CD4-positive, alpha-beta T cell treated with Interleukin-21 for 1 hour (primary cell): ENCODE measurements around the gene NSG1.
A peak's percentile ranks its signal among the peaks of the same experiment; 100 is the strongest.
"Not testable (repeated sequence)": the region's sequence is repeated elsewhere in the genome, so short reads cannot be mapped to it uniquely, and the experiment has no call there.

Experiments used
- DNase-seq: peaks from one replicate; pipeline ENCODE4 v3.0.0-alpha.2; 2020

Gene NSG1

DNA sequence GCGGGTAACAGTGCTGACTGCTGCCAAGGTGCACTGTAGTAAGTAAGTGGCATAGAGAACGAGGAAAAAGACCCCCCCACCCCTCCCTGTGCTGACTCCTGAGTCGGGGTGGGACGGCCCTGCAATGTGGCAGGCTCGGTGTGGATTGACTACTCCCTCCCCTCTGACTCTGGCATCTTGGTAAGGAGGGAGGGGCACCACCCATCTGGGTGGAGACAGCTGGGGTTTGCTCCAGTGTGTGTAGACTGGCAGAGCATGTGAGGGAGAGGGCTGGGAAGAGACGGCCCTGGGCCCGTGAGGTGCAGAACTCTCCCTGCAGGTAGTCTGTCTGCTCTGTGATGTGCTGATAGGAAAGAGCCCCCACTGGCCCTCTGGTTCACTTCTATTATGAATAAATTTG, 31.0 kb downstream of the NSG1 start:
- DNase-seq = no peak

DNA sequence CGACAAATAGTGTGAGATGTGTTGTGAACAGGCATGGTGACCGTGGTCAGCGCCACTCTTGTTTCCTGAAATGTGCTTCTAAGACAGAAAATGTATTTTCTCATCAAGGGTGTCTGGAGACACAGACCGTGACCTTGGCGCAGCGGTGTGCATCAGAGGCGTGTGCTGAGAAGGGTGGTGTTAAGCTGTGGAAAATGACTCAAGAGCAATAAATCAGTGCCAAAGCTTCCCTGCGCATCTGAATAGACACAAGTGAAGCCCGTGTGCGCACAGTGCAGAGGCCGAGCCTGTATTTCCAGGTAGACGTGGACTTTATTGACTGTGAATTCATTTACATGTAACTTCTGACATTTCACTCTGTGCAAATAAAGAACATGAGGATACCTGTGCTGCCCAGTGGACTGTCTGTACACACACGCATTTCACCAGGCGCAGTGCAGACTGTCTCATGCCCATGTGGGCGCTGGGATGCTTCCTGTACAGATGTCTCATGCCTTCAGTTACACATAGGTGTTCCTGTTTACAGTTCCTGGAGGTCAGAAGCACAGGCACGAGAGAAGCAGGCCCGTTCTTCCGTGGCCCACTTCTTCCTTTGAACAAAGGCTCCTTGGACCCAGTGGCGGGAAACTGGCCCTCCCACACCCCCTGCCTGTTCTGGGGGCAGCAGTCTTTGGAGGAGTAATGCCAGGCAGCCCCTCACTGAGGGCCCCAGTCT, 31.9 kb downstream of the NSG1 start:
- no peak for DNase-seq

DNA sequence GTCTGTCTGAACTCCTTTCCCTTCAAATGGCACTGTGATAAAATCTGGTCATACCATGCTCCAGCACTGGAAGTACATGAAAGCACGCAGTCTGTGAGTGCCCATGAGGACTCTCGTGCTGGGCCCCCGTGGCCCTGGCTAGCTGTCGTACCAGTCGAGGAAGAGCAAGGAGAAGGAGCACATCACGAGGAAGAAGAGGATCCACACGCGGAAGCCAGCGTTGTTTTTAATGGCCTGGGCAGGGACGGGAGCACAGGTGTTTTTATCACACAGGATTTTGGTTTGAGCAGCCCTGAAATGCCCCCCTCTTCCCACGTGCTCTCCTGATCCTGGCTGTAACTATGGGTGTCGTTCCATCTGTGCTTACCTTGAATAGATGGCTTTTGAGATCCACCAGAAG, 33.0 kb downstream of the NSG1 start:
- no peak for DNase-seq

DNA sequence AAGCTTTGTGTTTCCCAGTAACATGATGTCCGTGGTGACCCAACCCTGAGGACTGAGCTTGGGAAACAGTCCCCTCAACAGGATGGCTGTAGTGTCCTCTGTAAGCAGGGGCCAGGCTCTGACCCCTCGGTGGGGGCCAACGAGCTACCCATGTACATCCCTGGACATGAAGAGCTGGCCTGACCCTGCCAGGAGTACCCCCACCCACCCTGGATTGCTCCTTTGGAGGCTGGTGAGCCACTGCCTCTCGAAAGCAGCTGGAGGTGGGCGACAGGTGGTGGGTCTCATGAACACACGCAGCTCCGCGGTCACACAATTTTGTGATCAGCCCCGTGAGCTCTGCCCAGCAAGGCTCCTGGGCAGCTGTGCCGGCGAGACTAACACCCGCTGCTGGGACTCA, 33.5 kb downstream of the NSG1 start:
- no peak for DNase-seq

DNA sequence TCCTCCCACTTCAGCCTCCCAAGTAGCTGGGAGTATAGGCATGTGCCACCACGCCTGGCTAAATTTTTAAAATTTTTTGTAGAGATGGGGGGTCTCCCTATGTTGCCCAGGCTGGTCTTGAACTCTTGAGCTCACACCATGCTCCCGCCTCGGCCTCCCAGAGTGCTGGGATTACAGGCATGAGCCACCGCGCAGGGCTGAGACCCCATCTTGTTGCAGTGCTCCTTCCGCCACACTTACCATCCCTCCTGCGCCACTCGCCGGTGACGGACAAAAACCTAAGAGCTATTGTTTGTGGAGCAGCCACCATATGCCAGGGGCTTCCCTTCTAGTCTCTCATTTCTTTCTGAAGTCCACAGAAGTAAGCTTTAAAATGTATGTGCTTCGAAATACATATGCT, 34.5 kb downstream of the NSG1 start:
- no peak for DNase-seq

DNA sequence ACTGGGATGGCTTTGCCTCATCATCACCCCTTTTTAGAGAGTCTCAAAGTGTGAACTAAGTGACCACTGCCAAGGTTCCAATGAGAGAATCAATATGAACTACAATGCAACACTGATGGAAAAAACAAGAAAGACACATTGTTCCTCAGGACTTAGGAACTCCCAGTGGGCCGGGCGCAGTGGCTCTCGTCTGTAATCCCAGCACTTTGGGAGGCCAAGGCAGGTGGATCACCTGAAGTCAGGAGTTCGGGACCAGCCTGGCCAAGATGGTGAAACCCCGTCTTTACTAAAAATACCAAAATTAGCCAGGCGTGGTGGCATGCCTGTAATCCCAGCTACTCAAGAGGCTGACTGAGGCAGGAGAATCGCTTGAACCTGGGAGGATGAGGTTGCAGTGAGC, 35.2 kb downstream of the NSG1 start:
- not testable (repeated sequence) for DNase-seq

DNA sequence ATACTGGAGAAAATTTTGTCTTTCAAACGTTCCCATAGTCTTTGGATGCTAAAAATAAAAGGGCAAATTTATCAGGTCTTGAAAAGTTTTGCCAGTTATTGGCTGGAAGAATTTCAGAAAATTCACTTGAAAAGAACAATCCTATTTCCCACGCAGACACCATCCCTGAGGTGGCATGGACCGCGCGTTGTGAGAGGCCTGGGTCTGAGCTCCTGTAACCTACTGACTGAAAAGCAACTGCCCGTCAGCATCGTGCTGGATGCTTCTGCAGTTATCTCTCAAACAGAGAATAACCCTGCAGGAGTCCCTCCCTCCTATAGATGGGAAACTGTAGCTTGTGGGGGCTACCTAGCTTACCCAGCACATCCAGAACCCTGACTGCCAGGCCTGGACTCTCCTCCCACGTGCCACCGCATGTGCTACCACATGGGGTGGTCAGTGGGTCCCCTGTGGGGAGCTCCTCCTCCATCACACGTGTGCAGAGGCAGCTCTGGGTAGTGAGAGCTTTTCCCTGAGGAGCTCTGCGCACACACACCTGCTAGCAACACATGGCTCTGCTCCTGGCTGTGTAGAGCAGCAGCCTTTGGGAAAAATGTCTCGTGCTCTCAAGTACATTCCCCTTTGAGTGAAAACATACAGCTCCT, 36.1 kb downstream of the NSG1 start:
- DNase-seq = no peak

DNA sequence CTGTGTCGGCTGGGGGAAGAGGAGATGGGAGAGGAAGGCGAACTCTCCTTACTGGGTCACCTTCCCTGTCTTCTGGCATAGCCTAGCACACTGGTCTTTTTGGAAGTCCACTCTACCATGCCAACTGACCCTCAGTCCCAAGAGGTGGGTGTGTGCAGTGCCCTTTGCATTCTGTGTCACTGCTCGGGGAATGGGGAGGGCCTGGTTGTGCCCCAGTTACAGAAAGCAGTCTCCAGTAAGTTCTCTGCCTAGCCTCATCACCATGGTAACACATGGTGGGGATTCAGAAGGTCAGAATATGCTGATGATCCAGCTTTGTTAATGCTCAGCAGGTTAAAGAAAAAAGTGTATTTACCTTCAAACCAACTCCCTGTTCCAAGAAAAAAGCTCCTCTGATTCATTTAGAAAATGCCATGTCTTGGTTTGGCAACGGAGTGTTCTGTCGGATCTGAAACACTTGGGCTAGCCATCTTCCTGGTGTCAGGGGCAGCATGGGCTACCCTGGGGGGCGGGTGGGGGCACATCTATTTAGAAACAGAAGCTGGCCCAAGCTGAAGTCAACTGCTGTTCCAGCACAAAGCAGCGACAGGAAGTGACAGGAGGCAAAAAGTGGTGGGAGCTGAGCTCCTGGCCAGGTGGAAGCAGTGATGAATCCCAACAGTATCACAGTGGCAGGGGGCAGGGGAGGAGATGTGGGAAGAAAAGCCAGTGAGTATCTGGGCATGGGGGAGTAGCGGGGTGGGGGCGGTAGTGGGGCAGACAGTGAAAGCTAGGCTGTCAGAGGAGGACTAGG, 37.0 kb downstream of the NSG1 start:
- no peak for DNase-seq

DNA sequence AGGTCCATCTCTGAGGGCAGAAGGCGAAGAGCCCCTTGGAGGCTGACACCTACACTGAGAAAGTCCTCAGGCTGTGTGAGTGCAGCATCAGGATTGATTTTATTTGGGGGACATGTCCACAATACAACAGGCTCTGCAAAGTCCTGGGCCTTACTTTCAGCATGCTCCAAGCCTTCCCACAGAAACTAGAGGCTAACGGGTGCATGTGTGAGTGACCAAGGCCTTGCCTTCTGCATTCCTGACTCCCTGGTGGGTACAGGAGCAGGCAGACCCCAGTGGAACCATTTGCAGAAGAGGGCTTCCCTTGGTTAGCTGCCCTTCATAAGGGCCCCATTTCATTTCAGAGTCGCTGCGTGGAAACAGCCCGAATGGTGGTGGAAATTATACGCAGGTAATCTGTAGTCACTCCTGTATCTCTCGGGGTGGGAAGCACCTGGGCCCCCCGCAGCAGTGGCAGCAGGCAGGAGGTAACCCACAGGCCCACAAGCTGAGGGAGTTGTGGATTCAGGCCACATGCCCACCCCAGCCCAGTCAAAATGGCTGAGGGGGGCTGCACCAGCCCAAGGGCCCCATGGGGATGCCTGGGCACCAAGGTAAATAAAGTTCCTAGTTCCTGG, 37.7 kb downstream of the NSG1 start:
- DNase-seq = no peak

DNA sequence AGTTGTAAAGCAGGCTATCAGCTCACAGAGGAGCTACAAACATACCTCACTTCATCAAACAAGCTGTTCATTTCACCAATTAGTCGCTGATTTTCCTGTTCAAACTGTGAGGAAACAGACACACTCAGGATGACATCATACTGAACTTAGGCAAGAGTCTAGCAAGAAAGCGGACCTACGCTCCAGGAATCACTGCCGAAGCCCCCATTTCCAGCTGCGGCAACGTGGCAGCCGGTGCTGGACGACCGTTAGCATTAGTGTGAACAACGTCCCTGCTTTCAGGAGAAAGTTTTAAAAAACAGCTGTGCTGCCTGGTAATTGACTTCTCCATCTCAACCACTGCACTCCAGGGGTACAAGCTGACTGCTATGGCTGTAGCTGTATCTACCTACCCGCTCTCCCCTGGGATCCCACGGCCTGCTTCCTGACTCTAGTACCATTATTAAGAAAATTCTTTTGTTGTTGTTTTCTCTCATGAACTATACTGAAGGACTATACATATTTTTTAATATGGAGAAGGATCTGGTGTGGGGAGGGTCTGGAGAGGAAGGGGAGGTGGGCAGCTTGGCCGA, 38.3 kb downstream of the NSG1 start:
- DNase-seq = no peak

DNA sequence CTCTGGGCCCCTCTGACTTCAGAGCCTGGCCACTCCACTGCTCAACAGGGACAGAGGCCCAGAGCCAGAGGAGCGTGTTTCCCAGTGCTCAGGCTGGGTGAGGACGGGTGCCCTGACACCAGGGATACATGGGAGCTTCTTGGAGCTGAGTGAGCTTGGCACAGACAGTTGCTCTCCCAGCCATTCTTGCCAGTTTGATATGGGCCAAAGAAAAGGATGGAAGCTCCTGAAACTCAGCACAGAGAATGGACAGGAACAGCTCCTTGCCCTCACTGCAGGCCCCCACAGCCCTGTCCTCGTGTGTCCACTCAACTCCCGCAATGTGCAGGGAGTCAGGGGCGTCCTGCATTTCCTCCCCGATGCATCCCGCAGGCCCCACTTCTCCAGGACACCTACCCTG, 38.8 kb downstream of the NSG1 start:
- no peak for DNase-seq

DNA sequence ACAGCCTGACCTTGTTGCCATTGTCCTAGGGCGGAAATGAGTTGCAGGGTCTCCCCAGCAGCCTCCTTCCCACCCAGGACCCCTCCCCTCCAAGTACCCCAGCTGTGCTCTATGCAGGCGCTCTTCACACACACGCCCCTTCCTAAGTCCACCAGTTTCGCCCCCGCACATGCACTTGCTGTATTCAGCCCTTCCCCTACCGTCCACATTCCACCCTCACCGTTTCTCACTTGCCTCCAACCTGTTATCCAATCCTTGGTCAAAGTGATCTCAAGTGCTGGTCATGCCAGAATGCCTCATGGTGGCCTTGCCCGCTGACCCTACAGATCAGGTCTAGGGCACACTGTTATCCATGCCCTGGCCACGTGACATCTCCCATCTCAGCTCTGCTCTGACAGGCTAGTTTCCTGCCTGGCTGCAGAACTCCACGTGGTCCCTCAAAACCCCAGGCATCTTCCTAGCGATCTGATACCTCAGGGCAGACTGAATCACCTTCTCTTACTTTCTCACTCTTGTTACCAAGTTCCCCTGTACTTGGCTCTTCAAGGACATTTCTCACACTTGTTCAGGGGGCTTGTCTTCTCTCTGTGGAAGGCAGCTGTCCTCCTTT, 39.7 kb downstream of the NSG1 start:
- DNase-seq = no peak

DNA sequence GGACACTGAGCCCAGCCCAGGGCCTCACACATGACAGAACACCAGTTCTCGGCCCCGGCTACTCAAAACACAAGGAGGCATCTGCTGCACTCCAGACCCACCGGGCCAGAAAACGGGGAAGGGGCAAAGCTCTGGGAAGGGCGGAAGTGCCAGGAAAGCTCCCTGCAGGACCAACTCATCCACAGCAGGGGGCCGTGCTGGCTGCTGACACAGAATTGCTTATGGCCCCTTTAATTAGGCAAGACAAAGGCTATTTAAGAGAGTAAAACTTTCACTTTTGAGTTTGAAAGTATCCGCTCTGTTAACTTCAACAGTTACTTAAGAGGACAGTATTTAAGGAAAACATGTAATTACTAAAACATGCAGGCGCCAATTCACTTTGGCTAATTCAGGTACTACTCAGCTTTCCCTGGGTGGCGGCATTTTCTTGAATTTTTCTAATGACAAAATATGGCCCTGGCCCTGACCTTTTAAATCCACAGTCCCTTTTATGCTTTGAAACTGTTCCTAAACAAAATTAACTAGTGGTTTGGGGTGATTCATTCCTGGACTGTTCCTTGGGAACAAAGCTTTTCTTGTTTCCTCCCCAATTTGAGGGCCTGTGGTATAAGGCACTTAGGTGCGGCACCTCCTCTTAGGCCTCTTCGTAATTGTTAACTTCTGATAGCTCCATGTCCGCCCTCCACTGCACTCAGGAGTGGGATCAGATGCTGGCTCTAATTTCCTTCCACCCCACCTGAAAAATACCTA, 40.4 kb downstream of the NSG1 start:
- no peak for DNase-seq

DNA sequence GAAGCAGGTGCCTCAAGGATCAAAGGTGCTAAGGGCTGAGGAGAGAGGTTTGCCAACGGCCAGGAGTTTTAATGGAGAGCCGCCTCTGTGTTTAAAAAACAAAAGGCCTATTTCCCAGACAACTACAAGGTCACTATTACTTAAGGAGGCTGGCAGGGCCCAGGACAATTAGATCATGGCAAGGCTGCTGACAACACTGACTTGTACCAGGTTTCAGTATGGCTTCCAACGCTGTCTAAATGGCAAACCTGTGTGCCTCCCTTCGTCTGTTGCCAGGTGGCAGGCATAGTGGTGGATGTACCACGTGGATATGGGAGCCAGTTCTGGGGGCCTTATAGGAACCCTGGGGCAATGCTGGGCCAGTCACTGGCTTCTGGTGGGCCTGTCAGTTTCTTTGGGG, 41.0 kb downstream of the NSG1 start:
- no peak for DNase-seq

DNA sequence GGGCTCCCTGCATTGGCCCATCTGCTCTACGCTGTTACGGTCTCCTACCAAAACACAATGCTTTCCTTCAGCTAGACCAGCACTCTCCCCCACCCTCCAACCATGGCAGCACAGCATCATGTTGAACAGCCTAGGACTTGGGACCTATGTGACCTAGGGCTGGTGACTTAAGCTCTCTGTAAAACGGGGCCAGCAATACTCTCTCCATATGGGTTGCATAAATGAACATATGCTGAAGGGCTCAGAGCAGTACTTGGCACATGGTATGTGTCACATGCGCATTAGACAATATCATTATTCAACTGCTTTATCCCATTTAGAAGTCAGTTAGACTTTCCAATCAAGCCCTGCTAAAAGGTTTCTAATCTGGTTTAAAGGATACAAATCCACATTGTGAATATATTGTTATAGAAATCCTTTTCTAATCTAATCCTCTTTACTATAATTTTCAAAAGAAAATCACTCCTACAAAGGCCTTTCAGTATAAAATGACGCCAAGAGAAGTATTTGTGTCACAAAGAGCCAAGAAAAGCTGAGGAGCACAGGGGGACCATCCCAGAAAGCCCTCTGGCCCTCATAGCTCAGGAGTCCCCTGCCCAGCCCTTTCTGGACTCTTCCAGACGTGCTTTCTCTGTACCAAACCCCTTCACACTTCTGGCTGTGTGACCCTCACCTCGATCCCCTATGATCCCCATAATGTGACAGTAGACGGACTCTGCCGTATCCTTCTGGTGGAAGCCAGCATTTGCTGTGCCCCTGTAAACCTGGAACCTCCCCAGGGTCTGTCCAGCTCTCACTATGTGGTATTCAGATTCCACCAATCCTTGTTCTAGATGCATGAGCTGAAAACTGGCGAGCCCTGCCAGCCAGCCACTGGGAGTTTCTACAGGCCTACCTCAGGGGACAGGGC, 42.3 kb downstream of the NSG1 start:
- DNase-seq = no peak

DNA sequence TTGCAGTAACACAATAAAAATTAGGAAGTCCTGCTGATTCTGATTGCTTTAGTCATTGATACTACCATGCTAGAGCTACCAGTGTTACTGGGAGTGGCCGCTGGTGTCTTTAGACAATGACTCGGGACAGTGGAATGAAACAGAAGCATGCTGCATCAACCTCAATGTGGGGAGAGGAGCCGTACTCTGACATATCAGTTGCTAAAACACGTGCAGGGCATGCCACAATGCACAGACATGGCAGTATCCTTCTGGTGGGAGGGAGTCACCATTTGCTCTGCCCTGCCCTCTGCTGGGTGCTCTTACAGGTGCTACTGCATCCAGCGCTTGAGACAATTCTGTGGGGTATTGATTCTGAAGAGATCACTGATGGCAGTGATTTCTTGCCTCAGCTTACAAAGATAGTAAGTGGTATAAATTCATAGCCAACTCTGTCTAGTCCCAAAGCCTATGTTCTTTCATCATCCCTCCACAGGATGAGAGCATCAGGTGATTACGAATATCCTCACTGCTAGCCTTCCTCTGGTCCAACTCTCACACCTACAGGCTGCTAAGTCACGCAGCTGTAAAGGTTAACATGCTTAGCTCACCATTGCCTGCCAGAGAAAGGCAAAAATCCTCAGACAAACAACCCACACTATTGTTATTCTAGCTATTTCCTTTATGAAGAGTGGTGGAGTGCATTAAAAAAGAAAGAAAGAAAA, 43.7 kb downstream of the NSG1 start:
- DNase-seq = peak; percentile 52

DNA sequence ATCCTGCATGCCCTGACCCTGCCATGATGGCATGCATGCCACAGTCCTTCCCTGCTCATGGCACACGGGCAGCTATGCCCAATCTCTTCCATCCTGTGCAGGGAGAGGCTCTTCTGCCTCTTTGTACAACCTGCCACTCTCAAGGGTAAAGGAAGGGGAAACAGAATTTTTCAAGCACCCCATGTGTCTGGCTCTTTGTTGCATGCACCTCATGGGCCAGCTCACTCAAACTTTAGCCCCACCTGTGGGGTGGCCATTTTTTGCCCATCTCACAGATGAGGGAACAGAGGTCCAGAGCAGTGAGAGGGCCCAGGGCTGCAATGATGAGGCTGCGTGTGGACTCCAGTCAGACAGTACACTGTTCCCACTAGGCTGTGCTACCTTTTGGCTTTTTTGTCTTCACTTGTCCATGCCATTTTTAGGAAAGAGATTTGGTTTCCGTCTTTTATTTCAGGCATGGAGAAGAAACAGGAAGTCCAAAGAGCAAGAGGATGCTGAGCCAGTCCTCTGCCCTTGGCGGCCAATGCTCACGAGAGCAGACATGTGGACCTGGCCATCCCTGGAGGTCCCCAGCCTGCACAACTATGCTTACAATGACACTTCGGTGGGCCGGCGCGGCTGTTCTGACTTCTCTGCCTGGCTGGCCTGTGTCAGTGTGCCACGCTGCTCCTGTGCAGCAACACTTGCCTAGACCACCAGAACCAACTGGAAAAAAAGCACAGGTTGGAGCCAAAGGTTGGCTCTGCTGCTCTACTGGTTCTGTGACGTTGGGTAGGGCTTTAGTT, 45.6 kb downstream of the NSG1 start:
- DNase-seq = no peak

DNA sequence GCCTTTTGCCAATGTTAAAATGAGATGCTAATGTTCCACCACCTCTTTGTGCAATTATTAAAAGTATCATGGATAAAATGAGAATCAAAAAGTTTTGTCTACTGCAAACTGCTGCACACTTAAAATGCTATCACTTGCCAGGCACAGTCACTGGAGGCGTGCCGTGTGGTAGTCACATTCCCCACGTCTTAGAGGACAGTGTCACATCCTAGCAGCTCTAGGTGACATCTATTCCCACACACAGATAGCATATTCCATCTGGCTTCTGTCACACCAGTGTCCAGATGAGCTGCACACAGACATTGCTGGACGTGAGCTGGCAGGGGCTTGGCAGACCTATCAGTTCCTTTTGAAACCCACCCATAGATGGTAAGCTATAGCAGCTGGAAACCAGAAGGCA, 47.0 kb downstream of the NSG1 start:
- no peak for DNase-seq

DNA sequence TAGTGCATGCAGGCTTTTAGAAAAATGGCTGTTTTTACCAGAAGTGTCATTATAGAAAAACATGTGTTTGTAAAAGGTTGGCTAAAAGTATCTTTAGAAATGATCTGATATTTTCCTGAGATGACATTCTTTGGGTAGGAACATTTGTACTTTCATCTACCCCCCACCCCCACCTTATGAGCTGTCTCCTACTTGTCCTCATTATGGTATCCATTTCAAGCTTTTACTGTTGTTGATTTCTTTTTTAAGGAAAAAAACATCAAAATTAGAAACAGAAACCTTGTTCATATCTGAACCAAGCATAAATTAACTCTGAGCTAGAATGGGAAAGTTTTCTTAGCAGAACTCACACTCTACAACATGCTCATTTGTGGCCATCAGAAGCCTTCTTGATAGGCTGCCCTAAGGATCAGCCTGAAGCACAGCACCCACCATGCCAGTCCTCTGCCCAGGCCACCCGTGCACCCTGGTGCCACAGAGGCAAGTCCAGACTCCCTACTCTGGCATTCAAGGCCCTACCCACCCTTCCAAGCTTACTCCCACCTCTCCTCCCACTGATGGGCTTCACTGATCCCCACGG, 49.4 kb downstream of the NSG1 start:
- no peak for DNase-seq
